22Rv1 (cell line): Measurements from ENCODE around the gene USP32.

Source experiments
- ZFX ChIP-seq: fragments of 450-650 bp; IDR thresholded peaks from 2 replicates; pipeline ENCODE4 v1.6.1; 2017; ENCODE audit warnings: antibody characterized with exemption, borderline replicate concordance
- TF ChIP-seq, protein P1 (sequence below): fragments of 450-650 bp; IDR thresholded peaks from 2 replicates; pipeline ENCODE4 v1.5.1; 2017; ENCODE audit warnings: mild to moderate bottlenecking

DNA sequence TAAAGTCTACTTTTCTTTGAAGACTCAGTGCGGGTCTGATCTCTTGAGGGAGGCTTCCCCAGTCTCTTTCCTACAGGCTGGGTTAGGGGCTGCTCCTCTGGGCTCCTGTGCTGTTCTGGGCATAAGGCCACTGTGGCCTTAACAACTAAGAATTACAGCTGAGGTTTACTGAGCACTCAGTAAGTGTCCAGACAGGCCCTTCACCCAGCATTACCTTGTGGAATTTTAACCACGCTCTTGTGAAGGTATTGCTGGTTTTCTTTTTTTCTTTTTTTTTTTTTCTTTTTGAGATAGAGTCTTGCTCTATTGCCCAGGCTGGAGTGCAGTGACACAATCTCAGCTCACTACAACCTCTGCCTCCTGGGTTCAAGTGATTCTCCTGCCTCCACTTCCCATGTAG lies 245.7 kb downstream of the USP32 start:
- TF ChIP-seq, protein P1, sequence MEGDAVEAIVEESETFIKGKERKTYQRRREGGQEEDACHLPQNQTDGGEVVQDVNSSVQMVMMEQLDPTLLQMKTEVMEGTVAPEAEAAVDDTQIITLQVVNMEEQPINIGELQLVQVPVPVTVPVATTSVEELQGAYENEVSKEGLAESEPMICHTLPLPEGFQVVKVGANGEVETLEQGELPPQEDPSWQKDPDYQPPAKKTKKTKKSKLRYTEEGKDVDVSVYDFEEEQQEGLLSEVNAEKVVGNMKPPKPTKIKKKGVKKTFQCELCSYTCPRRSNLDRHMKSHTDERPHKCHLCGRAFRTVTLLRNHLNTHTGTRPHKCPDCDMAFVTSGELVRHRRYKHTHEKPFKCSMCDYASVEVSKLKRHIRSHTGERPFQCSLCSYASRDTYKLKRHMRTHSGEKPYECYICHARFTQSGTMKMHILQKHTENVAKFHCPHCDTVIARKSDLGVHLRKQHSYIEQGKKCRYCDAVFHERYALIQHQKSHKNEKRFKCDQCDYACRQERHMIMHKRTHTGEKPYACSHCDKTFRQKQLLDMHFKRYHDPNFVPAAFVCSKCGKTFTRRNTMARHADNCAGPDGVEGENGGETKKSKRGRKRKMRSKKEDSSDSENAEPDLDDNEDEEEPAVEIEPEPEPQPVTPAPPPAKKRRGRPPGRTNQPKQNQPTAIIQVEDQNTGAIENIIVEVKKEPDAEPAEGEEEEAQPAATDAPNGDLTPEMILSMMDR = no peak
- TF ChIP-seq ZFX = no peak
